Fibroblast of upper back skin (primary cell): Measurements from ENCODE around the gene AMPD2.

Source experiments
- DNase-seq: peaks from one replicate; pipeline ENCODE4 v3.0.0-alpha.2; 2013

The AMPD2 gene

GRCh38 chr1:109617291-109617801, 2.3 kb upstream of the AMPD2 start:
- peak; percentile 88 for DNase-seq

GRCh38 chr1:109618661-109619575, 719 bp upstream of the AMPD2 start:
- DNase-seq = no peak

GRCh38 chr1:109620401-109620791, 759 bp downstream of the AMPD2 start:
- DNase-seq = peak; percentile 74

- peak; percentile 97 for DNase-seq
Measured at GRCh38 chr1:109620841-109621286, 1.2 kb downstream of the AMPD2 start.

- no peak for DNase-seq
Measured at GRCh38 chr1:109621379-109622136, 1.9 kb downstream of the AMPD2 start.

GRCh38 chr1:109622137-109622892, 2.7 kb downstream of the AMPD2 start:
- DNase-seq = no peak

GRCh38 chr1:109622895-109623294, 3.3 kb downstream of the AMPD2 start:
- no peak for DNase-seq

- DNase-seq = no peak
Measured at GRCh38 chr1:109623601-109624161, 4.0 kb downstream of the AMPD2 start.

- no peak for DNase-seq
Measured at GRCh38 chr1:109624201-109625010, 4.8 kb downstream of the AMPD2 start.

GRCh38 chr1:109625176-109625575, 5.5 kb downstream of the AMPD2 start:
- no peak for DNase-seq

- DNase-seq = no peak
Measured at GRCh38 chr1:109625601-109626560, 6.2 kb downstream of the AMPD2 start.

- no peak for DNase-seq
Measured at GRCh38 chr1:109626682-109627408, 7.2 kb downstream of the AMPD2 start.

GRCh38 chr1:109627692-109628399, 8.2 kb downstream of the AMPD2 start:
- DNase-seq = no peak

- peak; percentile 38 for DNase-seq
Measured at GRCh38 chr1:109628540-109629321, 9.1 kb downstream of the AMPD2 start.

- DNase-seq = no peak
Measured at GRCh38 chr1:109629372-109630030, 9.9 kb downstream of the AMPD2 start.

- no peak for DNase-seq
Measured at GRCh38 chr1:109630081-109630897, 10.7 kb downstream of the AMPD2 start.
